K562 (cell line): ENCODE measurements around the gene CCDC61. TPM values are rescaled to one million over a fixed set of nuclear protein-coding genes. Genes with fewer than 3 reads are reported as not detected.

ENCODE experiments used
- ATAC-seq: fragments of 200-7000 bp; cut with Tn5 transposase; 3 replicates; pipeline ENCODE4 v1.9.1; 2020; ENCODE audit warnings: moderate library complexity
- BruUV-seq: library from RNA; stranded (reverse); fragments of 400-500 nt; replicated peaks from 2 replicates; lab custom pipeline; 2021; lab: Mats Ljungman, UMichigan
- CTCF ChIA-PET: fragments of 300-600 bp; formaldehyde crosslinking; extraction: SDS; loops from one replicate; lab custom pipeline; 2021; ENCODE audit warnings: low intra/inter-chr PET ratio; lab: Yijun Ruan, JAX
- POLR2A ChIA-PET: fragments of 300-600, 350-650 bp; sonication (Branson Sonifier 250); formaldehyde crosslinking; extraction: SDS; loops from one replicate; lab custom pipeline; 2021; ENCODE audit warnings: antibody characterized with exemption, inconsistent platforms; lab: Yijun Ruan, JAX
- DNase-seq, 4 experiments: peaks; one replicate each; pipeline versions ENCODE4 v3.0.0 to v3.0.0-alpha.2; 2011 to 2018; ENCODE audit warnings: low spot score in 3 of 4, mixed read lengths in 3 of 4; ENCODE audit errors: extremely low read depth in 1 of 4
- FAIRE-seq: peaks from 2 replicates; lab custom pipeline; 2011; peaks lifted over from hg19 to GRCh38; lab: Jason Lieb, UNC
- H2AFZ ChIP-seq: 2 replicates; pipeline ENCODE4 v1.6.0; 2011; ENCODE audit warnings: low read depth, low read length, control low read depth, inconsistent platforms
- H3K27ac ChIP-seq: fragments of 200-600 bp; 3 replicates; pipeline ENCODE4 v1.8.0; 2011; ENCODE audit warnings: low read depth, mild to moderate bottlenecking, control low read depth, inconsistent platforms, low read length, moderate library complexity, mixed read lengths; ENCODE audit errors: extremely low read depth
- H3K27me3 ChIP-seq, 2 experiments: fragments of 300-600 bp in 1 of 2; 2 replicates in 1 of 2; 3 replicates in 1 of 2; pipeline versions ENCODE4 v1.6.0 to v1.8.0; 2011; ENCODE audit warnings: inconsistent platforms in 2 of 2, low read length in 2 of 2, mild to moderate bottlenecking in 1 of 2, mixed read lengths in 1 of 2, moderate library complexity in 1 of 2; ENCODE audit not compliant: control insufficient read depth in 2 of 2, insufficient read depth in 2 of 2
- H3K36me3 ChIP-seq: fragments of 300-600 bp; 3 replicates; pipeline ENCODE4 v1.8.0; 2011; ENCODE audit warnings: mild to moderate bottlenecking, low read length, inconsistent platforms; ENCODE audit not compliant: control insufficient read depth, insufficient read depth
- H3K4me1 ChIP-seq, 2 experiments: fragments of 200-600 bp in 1 of 2; replicated peaks in 1 of 2; 2 replicates in 1 of 2; 3 replicates in 1 of 2; pipeline versions ENCODE4 v1.5.1 to v1.8.0; 2011; ENCODE audit warnings: inconsistent platforms in 2 of 2, low read length in 2 of 2, mild to moderate bottlenecking in 1 of 2, mixed read lengths in 1 of 2, moderate library complexity in 1 of 2; ENCODE audit not compliant: control insufficient read depth in 2 of 2, insufficient read depth in 2 of 2
- H3K4me2 ChIP-seq: 2 replicates; pipeline ENCODE4 v1.6.1; 2011; ENCODE audit warnings: low read length, control low read depth, inconsistent platforms, mixed read lengths; ENCODE audit not compliant: insufficient read depth
- H3K4me3 ChIP-seq: fragments of 200-600 bp; sonication (generic), shearing (Covaris generic); 2 replicates; pipeline ENCODE4 v1.5.1; 2016; ENCODE audit warnings: control low read depth, inconsistent platforms
- H3K79me2 ChIP-seq: fragments of 200-600 bp; 3 replicates; pipeline ENCODE4 v1.8.0; 2011; ENCODE audit warnings: low read length, inconsistent platforms; ENCODE audit not compliant: control insufficient read depth, insufficient read depth
- H3K9ac ChIP-seq, 2 experiments: 2 replicates each; pipeline versions ENCODE4 v1.6.0 to v1.6.1; 2011; ENCODE audit warnings: low read depth in 2 of 2, low read length in 2 of 2, control low read depth in 1 of 2, inconsistent platforms in 1 of 2, mild to moderate bottlenecking in 1 of 2, mixed read lengths in 1 of 2; ENCODE audit not compliant: insufficient read depth in 1 of 2
- H3K9me1 ChIP-seq: one replicate; pipeline ENCODE4 v1.6.0; 2011; ENCODE audit warnings: inconsistent platforms, mild to moderate bottlenecking, low read length, moderate library complexity; ENCODE audit not compliant: control insufficient read depth, insufficient read depth
- H3K9me3 ChIP-seq: replicated peaks from 2 replicates; pipeline ENCODE4 v1.5.1; 2011; ENCODE audit warnings: low read depth, low read length, inconsistent platforms; ENCODE audit not compliant: control insufficient read depth, insufficient read depth
- H4K20me1 ChIP-seq: replicated peaks from 2 replicates; pipeline ENCODE4 v1.6.1; 2011; ENCODE audit warnings: low read length, inconsistent platforms, mixed read lengths; ENCODE audit not compliant: control insufficient read depth, insufficient read depth
- AFF1 ChIP-seq, 2 experiments: fragments of 450-650 bp; IDR thresholded peaks; 2 replicates each; pipeline ENCODE4 v1.6.1; 2018; ENCODE audit warnings: mild to moderate bottlenecking in 2 of 2, low read depth in 1 of 2; ENCODE audit not compliant: partially characterized antibody in 2 of 2
- CBX8 ChIP-seq: fragments of 200-600 bp; sonication (generic); IDR thresholded peaks from 2 replicates; pipeline ENCODE4 v1.6.1; 2012; ENCODE audit warnings: borderline replicate concordance, mixed run types, low read depth, mild to moderate bottlenecking, moderate library complexity, mixed read lengths, low read length, control low read depth, inconsistent platforms; ENCODE audit not compliant: poor library complexity, severe bottlenecking; ENCODE audit errors: extremely low read depth
- FOXK2 ChIP-seq, 2 experiments: fragments of 450-650 bp; IDR thresholded peaks in 1 of 2; conservative IDR thresholded peaks in 1 of 2; 2 replicates each; pipeline ENCODE4 v1.6.1; 2016; ENCODE audit warnings: low read depth in 2 of 2, mild to moderate bottlenecking in 1 of 2
- FOXM1 ChIP-seq, 2 experiments: fragments of 450-650 bp in 1 of 2; sonication (generic) in 1 of 2; formaldehyde crosslinking in 1 of 2; IDR thresholded peaks; 2 replicates each; pipeline versions ENCODE4 v1.6.1 to v1.9.0; 2017 to 2022; ENCODE audit warnings: low read depth in 2 of 2, mild to moderate bottlenecking in 2 of 2, missing genetic modification reagents in 1 of 2, moderate library complexity in 1 of 2
- HMG20B ChIP-seq: fragments of 250-450 bp; sonication (Bioruptor Pico); IDR thresholded peaks from 2 replicates; pipeline ENCODE4 v1.5.0; 2021; ENCODE audit warnings: mild to moderate bottlenecking
- KLF1 ChIP-seq: fragments of 450-650 bp; IDR thresholded peaks from 2 replicates; pipeline ENCODE4 v1.6.1; 2016; ENCODE audit warnings: missing genetic modification characterization, missing compliant biosample characterization
- KLF6 ChIP-seq: fragments of 250-450 bp; sonication (Bioruptor Pico); IDR thresholded peaks from 2 replicates; pipeline ENCODE4 v1.4.0; 2020; ENCODE audit warnings: mild to moderate bottlenecking, moderate library complexity, borderline replicate concordance
- LCOR ChIP-seq: sonication (generic); formaldehyde crosslinking; IDR thresholded peaks from 2 replicates; pipeline ENCODE4 v1.8.0; 2022; ENCODE audit warnings: mild to moderate bottlenecking, missing genetic modification reagents
- MCM2 ChIP-seq: fragments of 450-650 bp; IDR thresholded peaks from 2 replicates; pipeline ENCODE4 v1.6.1; 2017; ENCODE audit warnings: low read depth, mild to moderate bottlenecking
- MITF ChIP-seq: IDR thresholded peaks from 2 replicates; pipeline ENCODE4 v1.6.1; 2014; ENCODE audit warnings: antibody characterized with exemption
- NCOR1 ChIP-seq: fragments of 450-650 bp; IDR thresholded peaks from 2 replicates; pipeline ENCODE4 v1.6.1; 2016; ENCODE audit warnings: mild to moderate bottlenecking, moderate library complexity
- PHB ChIP-seq: fragments of 250-450 bp; sonication (Bioruptor Pico); IDR thresholded peaks from 2 replicates; pipeline ENCODE4 v1.5.0; 2021
- RBM22 ChIP-seq: fragments of 200-400 bp; formaldehyde crosslinking; IDR thresholded peaks from 2 replicates; pipeline ENCODE4 v1.6.1; 2018; ENCODE audit warnings: low read length, low read depth; ENCODE audit not compliant: poor library complexity, severe bottlenecking
- SMARCC2 ChIP-seq: fragments of 450-650 bp; IDR thresholded peaks from 2 replicates; pipeline ENCODE4 v1.6.1; 2017; ENCODE audit warnings: antibody characterized with exemption, moderate library complexity, mild to moderate bottlenecking, low read depth
- U2AF2 ChIP-seq: fragments of 200-400 bp; formaldehyde crosslinking; optimal IDR thresholded peaks from 2 replicates; pipeline ENCODE3; 2017; ENCODE audit warnings: low read depth, mild to moderate bottlenecking, low read length
- ZNF263 ChIP-seq: sonication (generic); formaldehyde crosslinking; IDR thresholded peaks from 2 replicates; pipeline ENCODE4 v1.8.0; 2022; ENCODE audit warnings: mild to moderate bottlenecking, missing genetic modification reagents, borderline replicate concordance
- ZNF511 ChIP-seq: sonication (generic); formaldehyde crosslinking; IDR thresholded peaks from 2 replicates; pipeline ENCODE4 v1.8.0; 2022; ENCODE audit warnings: mild to moderate bottlenecking, missing genetic modification reagents
- WGBS: fragments of 100-300 bp; shearing (Covaris generic); methylation state at CpG from one replicate; pipeline ENCODE4 v1.1.6; 2016; ENCODE audit warnings: low coverage, mixed read lengths; ENCODE audit not compliant: insufficient coverage; ENCODE audit errors: missing lambda C conversion rate; 5-methylcytosine and 5-hydroxymethylcytosine counted together
- in situ Hi-C: fragments of 300-500 bp; cut with MboI; formaldehyde crosslinking; loops from 4 replicates; pipeline ENCODE4 v1.15.0; 2018; ENCODE audit warnings: inconsistent platforms, mixed read lengths
- intact Hi-C: fragments of 100-400 bp; cut with micrococcal nuclease; formaldehyde crosslinking; loops from 2 replicates; pipeline ENCODE4 v1.14.2; 2022
- polyA plus RNA-seq, 8 experiments: library from polyadenylated mRNA; depleted of rRNA in 4 of 8; stranded (reverse) in 5 of 8; unstranded in 3 of 8; fragments of >200 nt; fragmentation: Nextera tagmentation in 2 of 8; fragmentation: Illumina TruSeq in 1 of 8; extraction: Ambion mirVana in 2 of 8; extraction: Trizol in 1 of 8; gene quantifications; 2 replicates each; pipeline versions ENCODE4 v1.2.1 to v1.2.3, GENCODE V29; 2011 to 2014; ENCODE audit warnings: inconsistent platforms in 1 of 8, missing spikeins in 1 of 8
- total RNA-seq, 7 experiments: library from RNA; depleted of rRNA in 6 of 7; stranded (reverse); fragments of >200 nt in 6 of 7; fragmentation: Illumina TruSeq in 2 of 7; extraction: Trizol in 2 of 7; gene quantifications; 2 replicates each; pipeline versions ENCODE4 v1.2.1 to v1.2.3, GENCODE V29; 2011 to 2021; ENCODE audit warnings: low replicate concordance in 1 of 7

CCDC61 gene
- total and polyA plus RNA-seq, 9 of the 15 experiments (the other 6 are each of a cell fraction or from before 2014, with no cell fraction given): 0.07 to 27.0 (median 10.3) TPM

- H3K9ac ChIP-seq: no peak overlapping the region
- no peak for FAIRE-seq
- no peaks in the 10 kb centered on the region for H3K9me1 ChIP-seq
- WGBS: 2% methylated on average over 8 of the region's 8 CpGs
- no peak overlapping the region for H3K27ac ChIP-seq
- no peak overlapping the region for H3K4me3 ChIP-seq
- no peaks in the 10 kb centered on the region for H3K79me2 ChIP-seq
- intact Hi-C loops: no loop called here
- H3K4me1 ChIP-seq: peaks cover 0 to 8% of the 10 kb centered on the region in 2 experiments; a peak in 2 of 5 replicates
- no peaks in the 10 kb centered on the region for H3K36me3 ChIP-seq
- POLR2A ChIA-PET: no interaction called here
- H3K27me3 ChIP-seq: peaks cover 12 to 42% of the 10 kb centered on the region in 2 experiments; a peak in 4 of 5 replicates
- no peaks in the 10 kb centered on the region for H3K9me3 ChIP-seq
- no peak overlapping the region for H3K4me2 ChIP-seq
- in situ Hi-C loops: no loop called here
- no TSS peak for BruUV-seq
- no peak for ATAC-seq
- CTCF ChIA-PET: no interaction called here
- DNase-seq: no peak
- no peaks in the 10 kb centered on the region; the same call in 1 of the 2 replicates for H4K20me1 ChIP-seq
- no peak overlapping the region for H2AFZ ChIP-seq
- no peak for TF ChIP-seq AFF1 (IDR thresholded peaks at IDR 0.05; ENCODE audit: low read depth in 1 of 2, partially characterized antibody in 2 of 2)
- TF ChIP-seq NCOR1: no peak
- no peak for TF ChIP-seq KLF1
- TF ChIP-seq FOXK2 (conservative IDR thresholded peaks at IDR 0.05 in 1 of 2, IDR thresholded peaks at IDR 0.05 in 1 of 2; ENCODE audit: low read depth in 2 of 2): no peak
- no peak for TF ChIP-seq KLF6 (CRISPR knock-in tag)
- no peak for TF ChIP-seq MITF
- no peak for TF ChIP-seq HMG20B
- no peak for TF ChIP-seq MCM2
- TF ChIP-seq ZNF511 (CRISPR knock-in tag): no peak
- TF ChIP-seq SMARCC2: no peak
- TF ChIP-seq U2AF2: no peak
- TF ChIP-seq ZNF263: no peak
- no peak for TF ChIP-seq PHB (CRISPR knock-in tag)
- no peak for TF ChIP-seq RBM22
- TF ChIP-seq CBX8: no peak
- TF ChIP-seq FOXM1 (IDR thresholded peaks at IDR 0.05; ENCODE audit: low read depth): no peak
- TF ChIP-seq FOXM1 (CRISPR knock-in tag; IDR thresholded peaks at IDR 0.05; ENCODE audit: low read depth): no peak
- no peak for TF ChIP-seq LCOR (CRISPR knock-in tag)
These were observed 41.6 kb upstream of the CCDC61 start for GRCh38 chr19:45953676-45954075.
